ENCODE results near the gene SRSF1.

DNA sequence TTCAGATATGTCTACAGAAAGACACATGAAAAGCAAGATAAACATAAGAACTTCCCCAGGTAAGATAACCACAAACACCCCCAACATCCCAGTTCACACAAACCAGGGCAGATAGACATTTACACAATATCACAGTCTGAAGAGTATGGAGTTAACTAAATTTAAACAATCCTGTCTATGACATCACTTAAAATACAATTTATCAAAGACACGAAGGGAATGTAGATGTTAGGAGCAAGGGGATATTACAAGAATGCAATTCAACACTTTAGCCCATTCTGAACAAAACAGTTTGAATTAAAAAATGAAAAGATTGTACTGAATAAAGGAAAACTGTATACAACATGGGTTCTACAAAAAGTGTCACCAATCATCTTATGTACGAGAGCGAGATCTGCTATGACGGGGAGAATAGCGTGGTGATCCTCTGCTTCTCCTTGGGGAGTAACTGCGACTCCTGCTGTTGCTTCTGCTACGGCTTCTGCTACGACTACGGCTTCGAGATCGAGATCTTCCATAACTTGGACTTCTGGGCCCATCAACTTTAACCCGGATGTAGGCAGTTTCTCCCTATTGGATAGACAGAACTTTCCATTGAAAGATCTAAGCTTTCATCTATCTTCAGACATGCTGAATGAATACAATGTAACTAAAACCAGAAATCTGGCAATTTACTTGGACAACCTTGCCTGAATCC is 1.9 kb downstream of the SRSF1 start:
- TF ChIP-seq EZH2 (IDR thresholded peaks at IDR 0.05; ENCODE audit: borderline replicate concordance), result no peak
- TF ChIP-seq, protein P1, sequence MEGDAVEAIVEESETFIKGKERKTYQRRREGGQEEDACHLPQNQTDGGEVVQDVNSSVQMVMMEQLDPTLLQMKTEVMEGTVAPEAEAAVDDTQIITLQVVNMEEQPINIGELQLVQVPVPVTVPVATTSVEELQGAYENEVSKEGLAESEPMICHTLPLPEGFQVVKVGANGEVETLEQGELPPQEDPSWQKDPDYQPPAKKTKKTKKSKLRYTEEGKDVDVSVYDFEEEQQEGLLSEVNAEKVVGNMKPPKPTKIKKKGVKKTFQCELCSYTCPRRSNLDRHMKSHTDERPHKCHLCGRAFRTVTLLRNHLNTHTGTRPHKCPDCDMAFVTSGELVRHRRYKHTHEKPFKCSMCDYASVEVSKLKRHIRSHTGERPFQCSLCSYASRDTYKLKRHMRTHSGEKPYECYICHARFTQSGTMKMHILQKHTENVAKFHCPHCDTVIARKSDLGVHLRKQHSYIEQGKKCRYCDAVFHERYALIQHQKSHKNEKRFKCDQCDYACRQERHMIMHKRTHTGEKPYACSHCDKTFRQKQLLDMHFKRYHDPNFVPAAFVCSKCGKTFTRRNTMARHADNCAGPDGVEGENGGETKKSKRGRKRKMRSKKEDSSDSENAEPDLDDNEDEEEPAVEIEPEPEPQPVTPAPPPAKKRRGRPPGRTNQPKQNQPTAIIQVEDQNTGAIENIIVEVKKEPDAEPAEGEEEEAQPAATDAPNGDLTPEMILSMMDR (IDR thresholded peaks at IDR 0.05; ENCODE audit: poor library complexity), result no peak
